ENCODE data around the gene OR5C1. TPM values are rescaled to one million over a fixed set of nuclear protein-coding genes. Genes with fewer than 3 reads are reported as not detected.

The OR5C1 gene
- total RNA-seq, 4 donors from 2014 or later, result not detected

- no peak overlapping the region for H3K4me3 ChIP-seq (replicated peaks in 1 of 3)
- no peak for TF ChIP-seq POLR2A (IDR thresholded peaks at IDR 0.05)
- TF ChIP-seq, protein P1, sequence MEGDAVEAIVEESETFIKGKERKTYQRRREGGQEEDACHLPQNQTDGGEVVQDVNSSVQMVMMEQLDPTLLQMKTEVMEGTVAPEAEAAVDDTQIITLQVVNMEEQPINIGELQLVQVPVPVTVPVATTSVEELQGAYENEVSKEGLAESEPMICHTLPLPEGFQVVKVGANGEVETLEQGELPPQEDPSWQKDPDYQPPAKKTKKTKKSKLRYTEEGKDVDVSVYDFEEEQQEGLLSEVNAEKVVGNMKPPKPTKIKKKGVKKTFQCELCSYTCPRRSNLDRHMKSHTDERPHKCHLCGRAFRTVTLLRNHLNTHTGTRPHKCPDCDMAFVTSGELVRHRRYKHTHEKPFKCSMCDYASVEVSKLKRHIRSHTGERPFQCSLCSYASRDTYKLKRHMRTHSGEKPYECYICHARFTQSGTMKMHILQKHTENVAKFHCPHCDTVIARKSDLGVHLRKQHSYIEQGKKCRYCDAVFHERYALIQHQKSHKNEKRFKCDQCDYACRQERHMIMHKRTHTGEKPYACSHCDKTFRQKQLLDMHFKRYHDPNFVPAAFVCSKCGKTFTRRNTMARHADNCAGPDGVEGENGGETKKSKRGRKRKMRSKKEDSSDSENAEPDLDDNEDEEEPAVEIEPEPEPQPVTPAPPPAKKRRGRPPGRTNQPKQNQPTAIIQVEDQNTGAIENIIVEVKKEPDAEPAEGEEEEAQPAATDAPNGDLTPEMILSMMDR (IDR thresholded peaks at IDR 0.05), result peak; percentile 58 to 96 (median 76)
- H3K9me3 ChIP-seq, result no peaks in the 10 kb centered on the region
- peak; percentile 65 to 79 for DNase-seq
- 2 to 3% methylated on average over 8 of the region's 8 CpGs for WGBS, 2 donors
- no peaks in the 10 kb centered on the region for H3K27me3 ChIP-seq
- no peaks in the 10 kb centered on the region for H3K36me3 ChIP-seq
- intact Hi-C loops (cut with DNase I), result loop anchor here (2.0 kb wide), 1 partner anchor 346 kb away; no protein-coding TSS in a partner anchor
- H3K4me1 ChIP-seq, result peaks cover 4 to 6% of the 10 kb centered on the region in 2 donors
- H3K27ac ChIP-seq, result no peak overlapping the region
Measured at GRCh38 chr9:122810306-122810946, 21.7 kb downstream of the OR5C1 start.

- peaks cover 0 to 2% of the 10 kb centered on the region in 2 donors for H3K36me3 ChIP-seq
- no peaks in the 10 kb centered on the region for H3K9me3 ChIP-seq
- H3K27ac ChIP-seq, result no peak overlapping the region
- intact Hi-C loops (cut with DNase I), result no loop called here
- H3K4me3 ChIP-seq (replicated peaks in 1 of 3), result no peak overlapping the region
- H3K4me1 ChIP-seq, result peaks cover 4 to 6% of the 10 kb centered on the region in 2 donors
- no peak for TF ChIP-seq POLR2A (IDR thresholded peaks at IDR 0.05)
- TF ChIP-seq, protein P1 (IDR thresholded peaks at IDR 0.05), result no peak
- no peak for DNase-seq
- 86% methylated on average over 4 of the region's 4 CpGs for WGBS, 2 donors
- H3K27me3 ChIP-seq, result no peaks in the 10 kb centered on the region
Measured at GRCh38 chr9:122812736-122813135, 24.0 kb downstream of the OR5C1 start.

GRCh38 chr9:122814545-122814944 lies 25.8 kb downstream of the OR5C1 start:
- Histone ChIP-seq H3K4me1 (peaks cover 3 to 4% of the 10 kb centered on the region in 2 donors), H3K27ac (no peak overlapping the region), H3K36me3 (peaks cover 1 to 5% of the 10 kb centered on the region in 2 donors), H3K4me3 (replicated peaks in 1 of 3) (no peak overlapping the region), H3K27me3 (no peaks in the 10 kb centered on the region), H3K9me3 (no peaks in the 10 kb centered on the region)
- intact Hi-C loops (cut with DNase I), result no loop called here
- DNase-seq, result no peak
- WGBS, 2 donors, result 61 to 66% methylated on average over 6 of the region's 6 CpGs
- TF ChIP-seq POLR2A (IDR thresholded peaks at IDR 0.05), result no peak
- TF ChIP-seq, protein P1 (IDR thresholded peaks at IDR 0.05), result no peak

DNA sequence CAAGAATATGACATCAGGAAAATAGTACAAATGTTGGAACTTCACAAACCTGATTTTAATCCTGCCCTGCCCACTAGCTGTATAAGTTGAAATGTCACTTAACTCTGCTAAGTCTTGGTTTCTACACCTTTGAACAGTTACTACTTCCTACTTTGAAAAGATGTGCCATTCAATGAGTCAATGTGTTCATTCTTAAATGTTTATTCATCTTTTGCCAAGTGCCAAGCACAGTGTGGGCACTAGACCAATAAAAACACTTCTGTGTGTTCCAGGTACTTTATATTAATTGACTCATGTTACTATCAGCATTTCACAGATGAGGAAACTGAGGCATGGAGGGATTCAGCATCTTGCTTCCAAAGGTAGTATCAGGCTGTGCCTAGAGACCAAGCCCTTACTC lies 26.8 kb downstream of the OR5C1 start:
- TF ChIP-seq, protein P1 (IDR thresholded peaks at IDR 0.05), result no peak
- no peak for TF ChIP-seq POLR2A (IDR thresholded peaks at IDR 0.05)
- DNase-seq, result no peak
- Histone ChIP-seq H3K9me3 (no peaks in the 10 kb centered on the region), H3K27ac (no peak overlapping the region), H3K36me3 (peaks cover 9 to 10% of the 10 kb centered on the region in 2 donors), H3K27me3 (no peaks in the 10 kb centered on the region), H3K4me1 (no peaks in the 10 kb centered on the region), H3K4me3 (replicated peaks in 1 of 3) (no peak overlapping the region)
- intact Hi-C loops (cut with DNase I), result no loop called here

- Histone ChIP-seq H3K4me3 (replicated peaks in 1 of 3) (no peak overlapping the region), H3K4me1 (no peaks in the 10 kb centered on the region), H3K27me3 (no peaks in the 10 kb centered on the region), H3K36me3 (peaks cover 10 to 12% of the 10 kb centered on the region in 2 donors), H3K27ac (peak overlapping the region in 1 of 3 donors; percentile 44), H3K9me3 (no peaks in the 10 kb centered on the region)
- intact Hi-C loops (cut with DNase I), result no loop called here
- 78 to 84% methylated on average over 17 of the region's 17 CpGs for WGBS, 2 donors
- TF ChIP-seq POLR2A (IDR thresholded peaks at IDR 0.05), result peak in 1 of 2 donors; percentile 28
- TF ChIP-seq, protein P1 (IDR thresholded peaks at IDR 0.05), result no peak
- peak; percentile 18 to 27 for DNase-seq
Measured at GRCh38 chr9:122816163-122816867, 27.6 kb downstream of the OR5C1 start.
